Gastrocnemius medialis (tissue), 4 donors: ENCODE data around the gene ASAP2. TPM values are rescaled to one million over a fixed set of nuclear protein-coding genes. Genes with fewer than 3 reads are reported as not detected.

Experiments
- ATAC-seq, 2 donors: fragments of 150-250 bp; one replicate each; pipeline ENCODE4 v1.9.1; 2016
- DNase-seq, 2 donors: peaks; one replicate each; pipeline ENCODE4 v3.0.0-alpha.2; 2019
- H3K27ac ChIP-seq, 4 donors: fragments of 200-600 bp; sonication (generic); 1 replicate in 1 of 4; 2 replicates in 3 of 4; pipeline ENCODE4 v1.5.1; 2016 to 2018; ENCODE audit warnings: mild to moderate bottlenecking in 2 of 4, moderate library complexity in 1 of 4
- H3K27me3 ChIP-seq, 3 donors: fragments of 200-600 bp; sonication (generic) in 2 of 3; 1 replicate in 1 of 3; 2 replicates in 2 of 3; pipeline versions ENCODE4 v1.5.1 to v1.6.0; 2016 to 2019; ENCODE audit warnings: mild to moderate bottlenecking in 1 of 3, moderate library complexity in 1 of 3
- H3K36me3 ChIP-seq, 2 donors: fragments of 200-600 bp; sonication (generic) in 1 of 2; one replicate each; pipeline ENCODE4 v1.5.1; 2017 to 2018
- H3K4me1 ChIP-seq, 2 donors: fragments of 200-600 bp; sonication (generic) in 1 of 2; one replicate each; pipeline ENCODE4 v1.5.1; 2016 to 2017; ENCODE audit warnings: mild to moderate bottlenecking in 2 of 2
- H3K4me3 ChIP-seq, 4 donors: fragments of 200-600 bp; sonication (generic) in 3 of 4; 1 replicate in 1 of 4; 2 replicates in 3 of 4; pipeline ENCODE4 v1.5.1; 2016 to 2019; ENCODE audit warnings: mild to moderate bottlenecking in 2 of 4
- H3K9me3 ChIP-seq, 3 donors: fragments of 200-600 bp; sonication (generic) in 2 of 3; 1 replicate in 1 of 3; 2 replicates in 2 of 3; pipeline ENCODE4 v1.5.1; 2016 to 2019
- POLR2A ChIP-seq, 2 donors: fragments of 450-650 bp; IDR thresholded peaks; one replicate each; pipeline ENCODE4 v1.6.1; 2017; ENCODE audit warnings: antibody characterized with exemption in 2 of 2, mild to moderate bottlenecking in 2 of 2, moderate library complexity in 2 of 2
- in situ Hi-C, 4 donors: fragments of 200-750 bp; cut with MboI; loops; one replicate each; pipeline versions ENCODE4 v1.15.0 to v1.8.0; 2017; ENCODE audit warnings: low sequenced_read_pairs in 4 of 4
- intact Hi-C: fragments of 100-400 bp; cut with DNase I; formaldehyde crosslinking; loops from one replicate; pipeline ENCODE4 v1.15.1; 2023; ENCODE audit warnings: low total_unique reads
- total RNA-seq, 4 donors: library from RNA; depleted of rRNA; stranded (reverse); fragments of >200 nt; gene quantifications; one replicate each; pipeline versions ENCODE4 v1.1.0 to v1.2.3, GENCODE V29; 2016
- TF ChIP-seq, protein P1 (sequence below), 5 experiments: fragments of 450-650 bp in 3 of 5; fragments of 200-600 bp in 2 of 5; sonication (generic) in 2 of 5; IDR thresholded peaks in 4 of 5; conservative IDR thresholded peaks in 1 of 5; 1 replicate in 4 of 5; 2 replicates in 1 of 5; pipeline ENCODE4 v1.5.1; 2016 to 2019; ENCODE audit warnings: antibody characterized with exemption in 5 of 5, mild to moderate bottlenecking in 3 of 5, moderate library complexity in 3 of 5

The ASAP2 gene
- total RNA-seq, 4 donors from 2014 or later: 1.9 to 4.0 (median 3.4) TPM

DNA sequence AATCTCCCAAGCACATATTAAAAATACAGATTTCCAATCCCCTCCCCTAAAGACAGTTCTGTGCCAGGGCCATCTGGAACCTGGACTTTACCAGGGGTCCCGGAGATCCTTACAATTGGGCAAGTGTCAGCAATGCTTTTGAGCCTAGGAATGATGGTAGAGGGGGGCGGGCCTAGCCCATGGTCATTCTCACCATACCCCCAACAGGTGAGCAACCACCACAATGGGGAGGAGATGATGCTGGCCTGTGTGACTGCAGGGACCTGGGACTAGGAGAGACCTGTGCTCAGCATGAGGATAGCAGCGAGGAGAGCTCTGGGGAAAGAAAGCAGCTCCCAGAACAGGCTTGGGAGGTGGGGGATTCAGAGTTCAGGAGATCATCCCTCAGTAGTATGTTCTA, 13.9 kb upstream of the ASAP2 start:
- in situ Hi-C loops (no loop called here), intact Hi-C loops (no loop called here)
- Histone ChIP-seq H3K4me3 (no peak overlapping the region), H3K27ac (peak overlapping the region in 2 of 4 donors; percentile 62 to 69), H3K27me3 (no peaks in the 10 kb centered on the region), H3K36me3 (no peaks in the 10 kb centered on the region), H3K9me3 (no peaks in the 10 kb centered on the region), H3K4me1 (peaks cover 8 to 14% of the 10 kb centered on the region in 2 donors)
- no peak for TF ChIP-seq POLR2A (IDR thresholded peaks at IDR 0.05)
- TF ChIP-seq, protein P1, sequence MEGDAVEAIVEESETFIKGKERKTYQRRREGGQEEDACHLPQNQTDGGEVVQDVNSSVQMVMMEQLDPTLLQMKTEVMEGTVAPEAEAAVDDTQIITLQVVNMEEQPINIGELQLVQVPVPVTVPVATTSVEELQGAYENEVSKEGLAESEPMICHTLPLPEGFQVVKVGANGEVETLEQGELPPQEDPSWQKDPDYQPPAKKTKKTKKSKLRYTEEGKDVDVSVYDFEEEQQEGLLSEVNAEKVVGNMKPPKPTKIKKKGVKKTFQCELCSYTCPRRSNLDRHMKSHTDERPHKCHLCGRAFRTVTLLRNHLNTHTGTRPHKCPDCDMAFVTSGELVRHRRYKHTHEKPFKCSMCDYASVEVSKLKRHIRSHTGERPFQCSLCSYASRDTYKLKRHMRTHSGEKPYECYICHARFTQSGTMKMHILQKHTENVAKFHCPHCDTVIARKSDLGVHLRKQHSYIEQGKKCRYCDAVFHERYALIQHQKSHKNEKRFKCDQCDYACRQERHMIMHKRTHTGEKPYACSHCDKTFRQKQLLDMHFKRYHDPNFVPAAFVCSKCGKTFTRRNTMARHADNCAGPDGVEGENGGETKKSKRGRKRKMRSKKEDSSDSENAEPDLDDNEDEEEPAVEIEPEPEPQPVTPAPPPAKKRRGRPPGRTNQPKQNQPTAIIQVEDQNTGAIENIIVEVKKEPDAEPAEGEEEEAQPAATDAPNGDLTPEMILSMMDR (IDR thresholded peaks at IDR 0.05 in 4 of 5, conservative IDR thresholded peaks at IDR 0.05 in 1 of 5): no peak
- ATAC-seq: no peak
- no peak for DNase-seq

DNA sequence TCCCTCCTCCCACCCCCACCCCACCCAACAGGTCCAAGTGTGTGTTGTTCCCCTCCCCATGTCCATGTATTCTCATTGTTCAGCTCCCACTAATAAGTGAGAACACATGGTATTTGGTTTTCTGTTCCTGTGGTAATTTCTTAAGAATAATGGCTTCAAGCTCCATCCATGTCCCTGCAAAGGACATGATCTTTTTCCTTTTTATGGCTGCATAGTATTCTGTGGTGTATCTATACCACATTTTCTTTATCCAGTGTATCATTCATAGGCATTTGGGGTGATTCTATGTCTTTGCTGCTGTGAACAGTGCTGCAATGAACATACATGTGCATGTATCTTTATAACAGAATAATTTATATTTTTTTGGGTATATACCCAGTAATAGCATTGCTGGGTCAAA, 12.3 kb upstream of the ASAP2 start:
- peaks cover 0 to 1% (median 0%) of the 10 kb centered on the region in 3 donors for H3K27me3 ChIP-seq
- H3K27ac ChIP-seq: no peak overlapping the region
- H3K36me3 ChIP-seq: no peaks in the 10 kb centered on the region
- ATAC-seq (no peak), DNase-seq (no peak)
- H3K4me3 ChIP-seq: no peak overlapping the region
- in situ Hi-C loops (no loop called here), intact Hi-C loops (no loop called here)
- no peaks in the 10 kb centered on the region for H3K9me3 ChIP-seq
- peaks cover 8 to 14% of the 10 kb centered on the region in 2 donors for H3K4me1 ChIP-seq
- TF ChIP-seq, protein P1 (IDR thresholded peaks at IDR 0.05 in 4 of 5, conservative IDR thresholded peaks at IDR 0.05 in 1 of 5): no peak
- TF ChIP-seq POLR2A (IDR thresholded peaks at IDR 0.05): no peak

DNA sequence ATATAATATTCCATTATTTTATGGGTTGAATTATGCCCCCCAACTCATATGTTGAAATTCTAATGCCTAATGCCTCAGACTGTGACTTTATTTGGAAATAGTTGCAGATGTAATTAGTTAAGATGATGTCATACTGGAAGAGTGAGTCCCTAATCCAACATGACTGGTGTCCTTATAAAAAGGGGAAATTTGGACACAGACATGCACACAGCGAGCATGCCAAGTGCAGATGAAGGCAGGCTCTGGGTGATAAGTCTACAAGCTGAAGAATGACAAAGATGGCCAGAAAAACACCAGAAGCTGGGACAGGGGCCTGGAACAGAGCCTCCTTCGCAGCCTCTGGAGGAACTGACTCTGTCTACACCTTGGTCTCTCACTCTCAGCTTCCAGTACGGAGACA, 10.0 kb upstream of the ASAP2 start:
- DNase-seq (no peak), ATAC-seq (no peak)
- Histone ChIP-seq H3K4me3 (no peak overlapping the region), H3K27ac (no peak overlapping the region), H3K27me3 (peaks cover 0 to 4% (median 0%) of the 10 kb centered on the region in 3 donors), H3K36me3 (no peaks in the 10 kb centered on the region), H3K4me1 (peaks cover under 1 to 2% of the 10 kb centered on the region in 2 donors), H3K9me3 (no peaks in the 10 kb centered on the region)
- no peak for TF ChIP-seq POLR2A (IDR thresholded peaks at IDR 0.05)
- TF ChIP-seq, protein P1 (IDR thresholded peaks at IDR 0.05 in 4 of 5, conservative IDR thresholded peaks at IDR 0.05 in 1 of 5): no peak
- in situ Hi-C loops (no loop called here), intact Hi-C loops (no loop called here)

DNA sequence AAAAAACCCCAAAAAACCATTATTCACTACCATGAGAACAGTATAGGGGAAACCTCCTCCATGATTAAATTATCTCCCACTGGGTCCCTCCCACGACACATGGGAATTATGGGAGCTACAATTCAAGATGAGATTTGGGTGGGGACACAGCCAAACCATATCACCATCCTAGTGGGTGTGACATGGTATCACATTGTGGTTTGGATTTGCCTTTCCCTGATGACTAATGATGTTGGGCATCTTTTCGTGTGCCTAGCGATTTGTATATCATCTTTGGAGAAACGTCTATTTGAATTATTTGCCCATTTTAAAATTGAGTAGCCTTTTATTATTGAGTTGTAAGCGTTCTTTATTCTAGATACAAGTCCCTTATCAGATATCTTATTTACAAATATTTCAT, 8.7 kb upstream of the ASAP2 start:
- TF ChIP-seq POLR2A (IDR thresholded peaks at IDR 0.05): no peak
- TF ChIP-seq, protein P1 (IDR thresholded peaks at IDR 0.05 in 4 of 5, conservative IDR thresholded peaks at IDR 0.05 in 1 of 5): no peak
- no peak for ATAC-seq
- no peak for DNase-seq
- H3K27ac ChIP-seq: no peak overlapping the region
- peaks cover 0 to 4% (median 0%) of the 10 kb centered on the region in 3 donors for H3K27me3 ChIP-seq
- H3K36me3 ChIP-seq: no peaks in the 10 kb centered on the region
- no peaks in the 10 kb centered on the region for H3K4me1 ChIP-seq
- intact Hi-C loops: no loop called here
- no peaks in the 10 kb centered on the region for H3K9me3 ChIP-seq
- H3K4me3 ChIP-seq: no peak overlapping the region
- in situ Hi-C loops: no loop called here
